ENCODE data around the gene WDR82. TPM values are rescaled to one million over a fixed set of nuclear protein-coding genes. Genes with fewer than 3 reads are reported as not detected.

Gene WDR82
- total and polyA plus RNA-seq, 2 donors (not counting 1 experiment from before 2014, with no cell fraction given) = 71.2 to 77.7 TPM

- Histone ChIP-seq H3K4me3 (replicated peaks in 1 of 4; ENCODE audit: control extremely low read depth in 1 of 4, insufficient read depth in 1 of 4, low read depth in 3 of 4, low read length in 4 of 4) (no peak overlapping the region), H3K9ac (ENCODE audit: insufficient read depth, low read length) (no peak overlapping the region), H3K27me3 (ENCODE audit: control insufficient read depth, insufficient read depth, low read length) (no peaks in the 10 kb centered on the region), H4K20me1 (ENCODE audit: control insufficient read depth, extremely low read depth, insufficient read depth, low read length) (no peaks in the 10 kb centered on the region), H3K36me3 (ENCODE audit: control insufficient read depth, insufficient read depth, low read length) (peaks cover 4% of the 10 kb centered on the region), H2AFZ (ENCODE audit: low read length) (no peak overlapping the region), H3K9me3 (ENCODE audit: control insufficient read depth, insufficient read depth, low read depth, low read length) (no peaks in the 10 kb centered on the region), H3K4me2 (ENCODE audit: extremely low read depth, insufficient read depth, low read length) (no peak overlapping the region), H3K4me1 (ENCODE audit: control insufficient read depth, extremely low read depth, insufficient read depth, low read length) (peaks cover 9% of the 10 kb centered on the region), H3K79me2 (ENCODE audit: control insufficient read depth, insufficient read depth, low read length) (no peaks in the 10 kb centered on the region), H3K27ac (ENCODE audit: insufficient read depth, low read length) (no peak overlapping the region)
- DNase-seq (ENCODE audit: low read depth in 2 of 2) = no peak
- TF ChIP-seq EZH2 (IDR thresholded peaks at IDR 0.05; ENCODE audit: low read length, missing control alignments) = no peak
- TF ChIP-seq, protein P1, sequence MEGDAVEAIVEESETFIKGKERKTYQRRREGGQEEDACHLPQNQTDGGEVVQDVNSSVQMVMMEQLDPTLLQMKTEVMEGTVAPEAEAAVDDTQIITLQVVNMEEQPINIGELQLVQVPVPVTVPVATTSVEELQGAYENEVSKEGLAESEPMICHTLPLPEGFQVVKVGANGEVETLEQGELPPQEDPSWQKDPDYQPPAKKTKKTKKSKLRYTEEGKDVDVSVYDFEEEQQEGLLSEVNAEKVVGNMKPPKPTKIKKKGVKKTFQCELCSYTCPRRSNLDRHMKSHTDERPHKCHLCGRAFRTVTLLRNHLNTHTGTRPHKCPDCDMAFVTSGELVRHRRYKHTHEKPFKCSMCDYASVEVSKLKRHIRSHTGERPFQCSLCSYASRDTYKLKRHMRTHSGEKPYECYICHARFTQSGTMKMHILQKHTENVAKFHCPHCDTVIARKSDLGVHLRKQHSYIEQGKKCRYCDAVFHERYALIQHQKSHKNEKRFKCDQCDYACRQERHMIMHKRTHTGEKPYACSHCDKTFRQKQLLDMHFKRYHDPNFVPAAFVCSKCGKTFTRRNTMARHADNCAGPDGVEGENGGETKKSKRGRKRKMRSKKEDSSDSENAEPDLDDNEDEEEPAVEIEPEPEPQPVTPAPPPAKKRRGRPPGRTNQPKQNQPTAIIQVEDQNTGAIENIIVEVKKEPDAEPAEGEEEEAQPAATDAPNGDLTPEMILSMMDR (conservative IDR thresholded peaks at IDR 0.05 in 1 of 2, IDR thresholded peaks at IDR 0.05 in 1 of 2; ENCODE audit: low read depth in 1 of 2, low read length in 2 of 2) = no peak
These were observed 59.4 kb downstream of the WDR82 start for GRCh38 chr3:52218937-52219650.

DNA sequence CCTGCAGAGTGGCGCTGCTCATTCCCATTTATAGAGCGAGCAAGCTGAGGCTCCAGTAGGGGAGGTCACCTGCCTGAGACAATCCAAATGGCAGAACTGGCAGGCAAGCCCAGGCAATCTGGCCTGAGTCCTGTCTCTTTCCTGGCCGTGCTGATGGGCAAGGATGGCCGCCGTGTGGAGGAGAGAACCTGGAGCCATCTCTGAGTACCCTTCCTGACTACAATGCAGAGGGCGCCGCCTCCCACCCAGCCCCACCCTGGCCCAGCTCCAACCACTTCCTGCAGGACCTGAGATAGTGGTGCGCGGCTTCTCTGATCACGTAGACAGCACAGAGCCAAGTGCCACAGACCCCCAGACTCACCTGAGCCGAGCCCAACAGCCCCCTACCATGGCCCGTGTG is 60.0 kb downstream of the WDR82 start:
- Histone ChIP-seq H3K27ac (ENCODE audit: insufficient read depth, low read length) (no peak overlapping the region), H3K4me1 (ENCODE audit: control insufficient read depth, extremely low read depth, insufficient read depth, low read length) (peaks cover 9% of the 10 kb centered on the region), H3K36me3 (ENCODE audit: control insufficient read depth, insufficient read depth, low read length) (peaks cover 6% of the 10 kb centered on the region), H2AFZ (ENCODE audit: low read length) (no peak overlapping the region), H3K4me3 (replicated peaks in 1 of 4; ENCODE audit: control extremely low read depth in 1 of 4, insufficient read depth in 1 of 4, low read depth in 3 of 4, low read length in 4 of 4) (no peak overlapping the region), H3K27me3 (ENCODE audit: control insufficient read depth, insufficient read depth, low read length) (no peaks in the 10 kb centered on the region), H3K9me3 (ENCODE audit: control insufficient read depth, insufficient read depth, low read depth, low read length) (no peaks in the 10 kb centered on the region), H3K9ac (ENCODE audit: insufficient read depth, low read length) (no peak overlapping the region), H4K20me1 (ENCODE audit: control insufficient read depth, extremely low read depth, insufficient read depth, low read length) (no peaks in the 10 kb centered on the region), H3K4me2 (ENCODE audit: extremely low read depth, insufficient read depth, low read length) (no peak overlapping the region), H3K79me2 (ENCODE audit: control insufficient read depth, insufficient read depth, low read length) (no peaks in the 10 kb centered on the region)
- no peak for DNase-seq (ENCODE audit: low read depth in 2 of 2)
- TF ChIP-seq, protein P1 (conservative IDR thresholded peaks at IDR 0.05 in 1 of 2, IDR thresholded peaks at IDR 0.05 in 1 of 2; ENCODE audit: low read depth in 1 of 2, low read length in 2 of 2) = no peak
- TF ChIP-seq EZH2 (IDR thresholded peaks at IDR 0.05; ENCODE audit: low read length, missing control alignments) = no peak

GRCh38 chr3:52218026-52218425 is 60.4 kb downstream of the WDR82 start:
- no peak for DNase-seq (ENCODE audit: low read depth in 2 of 2)
- Histone ChIP-seq H3K27me3 (ENCODE audit: control insufficient read depth, insufficient read depth, low read length) (no peaks in the 10 kb centered on the region), H2AFZ (ENCODE audit: low read length) (no peak overlapping the region), H3K36me3 (ENCODE audit: control insufficient read depth, insufficient read depth, low read length) (peaks cover 8% of the 10 kb centered on the region), H3K79me2 (ENCODE audit: control insufficient read depth, insufficient read depth, low read length) (no peaks in the 10 kb centered on the region), H3K27ac (ENCODE audit: insufficient read depth, low read length) (no peak overlapping the region), H3K9me3 (ENCODE audit: control insufficient read depth, insufficient read depth, low read depth, low read length) (no peaks in the 10 kb centered on the region), H3K4me2 (ENCODE audit: extremely low read depth, insufficient read depth, low read length) (no peak overlapping the region), H3K4me3 (replicated peaks in 1 of 4; ENCODE audit: control extremely low read depth in 1 of 4, insufficient read depth in 1 of 4, low read depth in 3 of 4, low read length in 4 of 4) (no peak overlapping the region), H4K20me1 (ENCODE audit: control insufficient read depth, extremely low read depth, insufficient read depth, low read length) (no peaks in the 10 kb centered on the region), H3K9ac (ENCODE audit: insufficient read depth, low read length) (no peak overlapping the region), H3K4me1 (ENCODE audit: control insufficient read depth, extremely low read depth, insufficient read depth, low read length) (peaks cover 9% of the 10 kb centered on the region)
- TF ChIP-seq, protein P1 (conservative IDR thresholded peaks at IDR 0.05 in 1 of 2, IDR thresholded peaks at IDR 0.05 in 1 of 2; ENCODE audit: low read depth in 1 of 2, low read length in 2 of 2) = no peak
- TF ChIP-seq EZH2 (IDR thresholded peaks at IDR 0.05; ENCODE audit: low read length, missing control alignments) = no peak

Data from fibroblast of lung (primary cell).